HG02763 (cell line): Measurements from ENCODE around the gene ZNF761.
"Not testable (repeated sequence)": the region's sequence is repeated elsewhere in the genome, so short reads cannot be mapped to it uniquely, and the experiment has no call there.

Experiments used
- ATAC-seq: cut with Tn5 transposase; IDR thresholded peaks from one replicate; pipeline ENCODE4 v1.9.1; 2021; ENCODE audit warnings: mild to moderate bottlenecking, moderate library complexity; ENCODE audit not compliant: unreplicated experiment

Gene ZNF761

GRCh38 chr19:53455828-53456227 is 24.0 kb downstream of the ZNF761 start:
- no peak for ATAC-seq

- ATAC-seq, result not testable (repeated sequence)
Observed at GRCh38 chr19:53460131-53460721, 28.4 kb downstream of the ZNF761 start.

GRCh38 chr19:53461866-53462265 is 30.1 kb downstream of the ZNF761 start:
- no peak for ATAC-seq

GRCh38 chr19:53462861-53463260 is 31.1 kb downstream of the ZNF761 start:
- no peak for ATAC-seq

GRCh38 chr19:53463263-53463662 is 31.5 kb downstream of the ZNF761 start:
- ATAC-seq, result no peak

- ATAC-seq, result peak; percentile 3
Observed at GRCh38 chr19:53466726-53467484, 35.1 kb downstream of the ZNF761 start.

- ATAC-seq, result peak; percentile 82
Observed at GRCh38 chr19:53467485-53468262, 35.9 kb downstream of the ZNF761 start, which contains the start of gene ZNF813. Gene ZNF813, plus strand, starts transcription at chr19:53467733. Its CDS starts 16,090 bp downstream, at chr19:53483823.

- ATAC-seq, result not testable (repeated sequence)
Observed at GRCh38 chr19:53468628-53469027, 36.8 kb downstream of the ZNF761 start.

GRCh38 chr19:53471916-53472315 is 40.1 kb downstream of the ZNF761 start:
- ATAC-seq, result no peak

- not testable (repeated sequence) for ATAC-seq
Observed at GRCh38 chr19:53474832-53475231, 43.0 kb downstream of the ZNF761 start.

GRCh38 chr19:53475470-53475869 is 43.7 kb downstream of the ZNF761 start:
- ATAC-seq, result not testable (repeated sequence)

- not testable (repeated sequence) for ATAC-seq
Observed at GRCh38 chr19:53483751-53484150, 52.0 kb downstream of the ZNF761 start.

GRCh38 chr19:53485046-53486004 is 53.5 kb downstream of the ZNF761 start:
- ATAC-seq, result no peak

GRCh38 chr19:53492153-53492552 is 60.4 kb downstream of the ZNF761 start:
- no peak for ATAC-seq

GRCh38 chr19:53497311-53498023 is 65.7 kb downstream of the ZNF761 start:
- not testable (repeated sequence) for ATAC-seq

GRCh38 chr19:53498024-53498395 is 66.2 kb downstream of the ZNF761 start:
- not testable (repeated sequence) for ATAC-seq

- ATAC-seq, result not testable (repeated sequence)
Observed at GRCh38 chr19:53503151-53503550, 71.4 kb downstream of the ZNF761 start.

GRCh38 chr19:53503671-53504364 is 72.0 kb downstream of the ZNF761 start:
- ATAC-seq, result not testable (repeated sequence)

- not testable (repeated sequence) for ATAC-seq
Observed at GRCh38 chr19:53504365-53504703, 72.5 kb downstream of the ZNF761 start.
